CD4-positive, alpha-beta T cell (primary cell): ENCODE measurements around the gene CFAP299. TPM values are rescaled to one million over a fixed set of nuclear protein-coding genes. Genes with fewer than 3 reads are reported as not detected.

Experiments
- ATAC-seq: fragments of 200-7000 bp; cut with Tn5 transposase; one replicate; pipeline ENCODE4 v1.10.0; 2022; ENCODE audit warnings: mild to moderate bottlenecking; ENCODE audit not compliant: poor library complexity
- CTCF ChIA-PET: fragments of 350-600 bp; sonication (Branson Sonifier 250); formaldehyde crosslinking; loops from one replicate; lab custom pipeline; 2021; ENCODE audit warnings: antibody characterized with exemption, inconsistent platforms; lab: Charles Lee
- POLR2A ChIA-PET: fragments of 350-600 bp; sonication (Branson Sonifier 250); formaldehyde crosslinking; loops from one replicate; lab custom pipeline; 2021; ENCODE audit warnings: antibody characterized with exemption, inconsistent platforms; lab: Charles Lee
- DNase-seq, 14 experiments: peaks; one replicate each; pipeline ENCODE4 v3.0.0-alpha.2; 2013 to 2020; ENCODE audit warnings: mixed read lengths in 2 of 14
- H3K27ac ChIP-seq, 2 donors: one replicate each; pipeline versions ENCODE4 v1.5.1 to v1.7.0; 2013; ENCODE audit warnings: low read length in 2 of 2, low read depth in 1 of 2, mild to moderate bottlenecking in 1 of 2
- H3K27me3 ChIP-seq, 2 experiments: 1 replicate in 1 of 2; 2 replicates in 1 of 2; pipeline versions ENCODE4 v1.6.1 to v1.7.0; 2013; ENCODE audit warnings: low read length in 2 of 2, control low read depth in 1 of 2, mild to moderate bottlenecking in 1 of 2, moderate library complexity in 1 of 2; ENCODE audit not compliant: insufficient read depth in 2 of 2, control insufficient read depth in 1 of 2
- H3K36me3 ChIP-seq: one replicate; pipeline ENCODE4 v1.6.1; 2013; ENCODE audit warnings: low read length, control low read depth; ENCODE audit not compliant: insufficient read depth
- H3K4me1 ChIP-seq: one replicate; pipeline ENCODE4 v1.6.1; 2013; ENCODE audit warnings: low read length, control low read depth; ENCODE audit not compliant: insufficient read depth
- H3K4me3 ChIP-seq: one replicate; pipeline ENCODE4 v1.5.1; 2013; ENCODE audit warnings: mild to moderate bottlenecking, low read length, moderate library complexity
- H3K9me3 ChIP-seq, 2 experiments: 1 replicate in 1 of 2; 2 replicates in 1 of 2; pipeline versions ENCODE4 v1.6.1 to v1.7.0; 2013; ENCODE audit warnings: low read length in 2 of 2, mild to moderate bottlenecking in 2 of 2, control low read depth in 1 of 2, moderate library complexity in 1 of 2; ENCODE audit not compliant: control insufficient read depth in 1 of 2, insufficient read depth in 1 of 2
- H3K27ac Mint-ChIP-seq: one replicate; pipeline ENCODE4 v1.8.0; 2020; ENCODE audit warnings: mixed read lengths
- H3K27me3 Mint-ChIP-seq: one replicate; pipeline ENCODE4 v1.8.0; 2021; ENCODE audit warnings: mixed read lengths
- H3K36me3 Mint-ChIP-seq: one replicate; pipeline ENCODE4 v1.8.0; 2021; ENCODE audit warnings: low read depth, mixed read lengths
- H3K4me1 Mint-ChIP-seq: one replicate; pipeline ENCODE4 v1.8.0; 2021; ENCODE audit warnings: low read depth, mixed read lengths
- H3K4me3 Mint-ChIP-seq: one replicate; pipeline ENCODE4 v1.8.0; 2020; ENCODE audit warnings: mild to moderate bottlenecking, mixed read lengths
- H3K9me3 Mint-ChIP-seq: one replicate; pipeline ENCODE4 v1.8.0; 2020; ENCODE audit warnings: mixed read lengths
- CTCF ChIP-seq: fragments of 200-600 bp; IDR thresholded peaks from one replicate; pipeline ENCODE4 v1.8.0; 2022; ENCODE audit warnings: antibody characterized with exemption, mild to moderate bottlenecking
- intact Hi-C, 2 experiments: fragments of 100-400 bp; cut with DNase I in 1 of 2; cut with micrococcal nuclease in 1 of 2; formaldehyde crosslinking; loops; one replicate each; pipeline versions ENCODE4 v1.15.1 to v1.9.0; 2023 to 2025; cut with DNase I, micrococcal nuclease
- total RNA-seq, 174 experiments: library from RNA in 2 of 174; stranded (reverse) in 2 of 174; gene quantifications; one replicate each; pipeline ENCODE4 v1.2.3 and lab custom pipeline; 2021 to 2026

Gene CFAP299
- total RNA-seq, 2 experiments from 2014 or later, result not detected

GRCh38 chr4:80294206-80294605 lies 41.3 kb upstream of the CFAP299 start:
- peaks cover 8% of the 10 kb centered on the region for H3K27me3 Mint-ChIP-seq
- DNase-seq (no peak), ATAC-seq (no peak)
- no peaks in the 10 kb centered on the region for H3K27me3 ChIP-seq
- H3K9me3 Mint-ChIP-seq, result no peaks in the 10 kb centered on the region
- no peak for TF ChIP-seq CTCF
- H3K4me1 Mint-ChIP-seq, result no peaks in the 10 kb centered on the region
- H3K27ac ChIP-seq, result no peak overlapping the region
- ChIA-PET POLR2A (no interaction called here), CTCF (no interaction called here)
- no peaks in the 10 kb centered on the region for H3K4me1 ChIP-seq
- no peaks in the 10 kb centered on the region for H3K36me3 ChIP-seq
- no peak overlapping the region for H3K4me3 Mint-ChIP-seq
- H3K9me3 ChIP-seq, result no peaks in the 10 kb centered on the region
- H3K27ac Mint-ChIP-seq, result no peak overlapping the region
- no peaks in the 10 kb centered on the region for H3K36me3 Mint-ChIP-seq
- no peak overlapping the region for H3K4me3 ChIP-seq
- intact Hi-C loops, result no loop called here

DNA sequence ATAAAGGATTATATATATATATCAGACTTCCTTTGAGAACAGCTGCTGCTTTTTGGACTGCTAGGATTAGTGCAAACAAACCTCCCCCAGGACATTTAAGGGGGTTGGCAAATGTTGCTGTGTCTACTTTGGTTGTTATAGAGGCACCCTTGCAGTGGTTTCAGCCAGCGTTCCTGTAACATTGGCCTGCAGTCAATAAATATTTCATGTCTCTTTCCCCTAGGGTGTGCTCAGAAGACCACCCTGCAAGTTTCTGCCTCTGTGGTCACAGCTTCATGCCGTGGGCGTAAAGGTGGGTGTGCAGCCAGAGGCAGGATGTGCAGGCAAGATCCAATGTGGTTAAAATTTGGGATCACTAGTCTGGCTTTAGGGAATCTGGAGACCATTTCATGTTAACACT lies 40.2 kb upstream of the CFAP299 start:
- Histone ChIP-seq H3K4me3 (no peak overlapping the region), H3K36me3 (no peaks in the 10 kb centered on the region), H3K9me3 (no peaks in the 10 kb centered on the region), H3K4me1 (no peaks in the 10 kb centered on the region), H3K27me3 (no peaks in the 10 kb centered on the region), H3K27ac (no peak overlapping the region)
- ATAC-seq (no peak), DNase-seq (no peak)
- TF ChIP-seq CTCF, result no peak
- H3K4me1 Mint-ChIP-seq, result no peaks in the 10 kb centered on the region
- no peak overlapping the region for H3K4me3 Mint-ChIP-seq
- CTCF ChIA-PET, result no interaction called here
- intact Hi-C loops, result no loop called here
- H3K36me3 Mint-ChIP-seq, result no peaks in the 10 kb centered on the region
- H3K27ac Mint-ChIP-seq, result no peak overlapping the region
- POLR2A ChIA-PET, result no interaction called here
- peaks cover 8% of the 10 kb centered on the region for H3K27me3 Mint-ChIP-seq
- no peaks in the 10 kb centered on the region for H3K9me3 Mint-ChIP-seq

DNA sequence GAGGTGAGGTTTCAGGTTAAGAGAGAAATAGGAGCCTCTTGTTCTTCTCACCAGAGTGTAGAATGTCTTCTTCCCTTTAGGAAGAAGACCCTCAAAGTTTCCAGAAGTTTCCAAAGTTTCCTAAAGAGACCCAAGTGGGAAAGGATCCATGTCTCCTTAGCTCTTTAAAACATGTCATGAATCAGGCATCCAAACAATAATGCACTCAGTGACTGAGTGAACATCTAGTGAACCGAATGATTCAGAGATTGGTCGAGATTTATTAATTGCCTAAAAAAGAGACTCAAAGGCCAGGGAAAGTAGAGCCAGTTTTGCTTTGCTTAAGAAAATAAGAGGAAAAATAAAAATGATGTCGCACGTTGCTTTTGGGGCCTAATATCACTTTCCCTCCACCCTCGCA lies 39.7 kb upstream of the CFAP299 start:
- ChIA-PET POLR2A (no interaction called here), CTCF (no interaction called here)
- DNase-seq (no peak), ATAC-seq (no peak)
- Mint-ChIP-seq H3K4me1 (no peaks in the 10 kb centered on the region), H3K27ac (no peak overlapping the region), H3K36me3 (no peaks in the 10 kb centered on the region), H3K9me3 (no peaks in the 10 kb centered on the region), H3K27me3 (peaks cover 8% of the 10 kb centered on the region), H3K4me3 (no peak overlapping the region)
- Histone ChIP-seq H3K36me3 (no peaks in the 10 kb centered on the region), H3K9me3 (no peaks in the 10 kb centered on the region), H3K27ac (no peak overlapping the region), H3K27me3 (no peaks in the 10 kb centered on the region), H3K4me3 (no peak overlapping the region), H3K4me1 (no peaks in the 10 kb centered on the region)
- intact Hi-C loops, result no loop called here
- TF ChIP-seq CTCF, result no peak
